Measurements from ENCODE around the gene MYEOV. TPM values are rescaled to one million over a fixed set of nuclear protein-coding genes. Genes with fewer than 3 reads are reported as not detected.

The MYEOV gene
- total and polyA plus RNA-seq, 2 donors (not counting 1 experiment from before 2014, with no cell fraction given), result 0.72 TPM; not detected in 1

DNA sequence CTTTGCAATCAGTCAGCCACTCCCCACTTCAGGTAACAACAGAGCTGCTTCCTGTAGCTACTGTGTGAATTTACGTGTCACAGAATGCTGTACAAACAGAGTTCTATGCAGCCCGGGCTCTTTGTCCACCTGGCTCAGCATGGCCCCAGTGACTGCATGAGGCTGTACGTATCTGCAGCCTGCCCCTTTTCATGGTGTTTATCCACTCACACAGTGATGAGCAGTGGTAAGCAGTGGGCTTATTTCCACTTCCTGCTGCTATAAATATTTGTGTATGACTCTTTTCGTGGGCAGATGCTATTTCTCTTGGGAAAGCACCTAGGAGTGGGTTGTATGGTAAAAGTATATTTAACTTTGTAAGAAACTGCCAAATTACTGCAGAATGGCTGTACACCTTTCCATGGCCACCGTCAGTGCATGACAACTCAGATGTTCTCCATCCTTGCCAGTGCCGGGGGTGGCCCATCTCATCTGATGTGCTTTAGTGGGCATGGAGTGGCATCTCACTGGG lies 43.3 kb downstream of the MYEOV start:
- peak; percentile 43 for DNase-seq
- intact Hi-C loops (cut with micrococcal nuclease), result no loop called here
- peak overlapping the region; percentile 9 for H3K9ac ChIP-seq (ENCODE audit: low read length)
- peak; percentile 74 for ATAC-seq (ENCODE audit: low read depth)
- Mint-ChIP-seq H3K27me3 (no peaks in the 10 kb centered on the region), H3K4me3 (peak overlapping the region; percentile 23), H3K4me1 (peaks cover 18% of the 10 kb centered on the region), H3K9me3 (ENCODE audit: insufficient read depth) (no peaks in the 10 kb centered on the region), H3K27ac (no peak overlapping the region)
- no peaks in the 10 kb centered on the region for H3K27me3 ChIP-seq (replicated peaks in 1 of 4; ENCODE audit: control extremely low read depth in 1 of 4, control insufficient read depth in 3 of 4, insufficient read depth in 4 of 4, low read length in 3 of 4)
- H3K27ac ChIP-seq (ENCODE audit: low read length in 2 of 2), result peak overlapping the region in 1 of 2 donors; percentile 5
- TF ChIP-seq, protein P1, sequence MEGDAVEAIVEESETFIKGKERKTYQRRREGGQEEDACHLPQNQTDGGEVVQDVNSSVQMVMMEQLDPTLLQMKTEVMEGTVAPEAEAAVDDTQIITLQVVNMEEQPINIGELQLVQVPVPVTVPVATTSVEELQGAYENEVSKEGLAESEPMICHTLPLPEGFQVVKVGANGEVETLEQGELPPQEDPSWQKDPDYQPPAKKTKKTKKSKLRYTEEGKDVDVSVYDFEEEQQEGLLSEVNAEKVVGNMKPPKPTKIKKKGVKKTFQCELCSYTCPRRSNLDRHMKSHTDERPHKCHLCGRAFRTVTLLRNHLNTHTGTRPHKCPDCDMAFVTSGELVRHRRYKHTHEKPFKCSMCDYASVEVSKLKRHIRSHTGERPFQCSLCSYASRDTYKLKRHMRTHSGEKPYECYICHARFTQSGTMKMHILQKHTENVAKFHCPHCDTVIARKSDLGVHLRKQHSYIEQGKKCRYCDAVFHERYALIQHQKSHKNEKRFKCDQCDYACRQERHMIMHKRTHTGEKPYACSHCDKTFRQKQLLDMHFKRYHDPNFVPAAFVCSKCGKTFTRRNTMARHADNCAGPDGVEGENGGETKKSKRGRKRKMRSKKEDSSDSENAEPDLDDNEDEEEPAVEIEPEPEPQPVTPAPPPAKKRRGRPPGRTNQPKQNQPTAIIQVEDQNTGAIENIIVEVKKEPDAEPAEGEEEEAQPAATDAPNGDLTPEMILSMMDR (IDR thresholded peaks at IDR 0.05), result no peak
- no peak for TF ChIP-seq EZH2 (IDR thresholded peaks at IDR 0.05; ENCODE audit: borderline replicate concordance, insufficient read depth, low read depth, low read length, poor library complexity, severe bottlenecking)
- H3K36me3 ChIP-seq (replicated peaks in 1 of 2; ENCODE audit: control extremely low read depth in 1 of 2, control insufficient read depth in 1 of 2, extremely low read depth in 1 of 2, insufficient read depth in 2 of 2, low read length in 1 of 2), result no peaks in the 10 kb centered on the region
- WGBS (ENCODE audit: insufficient coverage), result 0% methylated on average over 5 of the region's 6 CpGs
- peak overlapping the region; percentile 57 for H3K4me2 ChIP-seq (replicated peaks; ENCODE audit: low read depth, low read length, poor library complexity, severe bottlenecking)
- peaks cover 0 to 18% (median 0%) of the 10 kb centered on the region in 3 donors for H3K9me3 ChIP-seq (ENCODE audit: control extremely low read depth in 1 of 3, control insufficient read depth in 2 of 3, insufficient read depth in 1 of 3, low read length in 2 of 3)
- no peak overlapping the region for H3K4me3 ChIP-seq (ENCODE audit: control extremely low read depth in 1 of 5, extremely low read depth in 1 of 5, insufficient read depth in 1 of 5, low read depth in 2 of 5, low read length in 4 of 5)
- peak overlapping the region; percentile 56 for H2AFZ ChIP-seq (ENCODE audit: insufficient read depth, low read depth, low read length, poor library complexity, severe bottlenecking)
- H4K20me1 ChIP-seq (ENCODE audit: control insufficient read depth, insufficient read depth, low read length, poor library complexity, severe bottlenecking), result no peaks in the 10 kb centered on the region
- ChIA-PET POLR2A (no interaction called here), CTCF (no interaction called here)
- no peaks in the 10 kb centered on the region for H3K79me2 ChIP-seq (ENCODE audit: control insufficient read depth, insufficient read depth, low read length)
- H3K4me1 ChIP-seq (ENCODE audit: control insufficient read depth in 2 of 2, insufficient read depth in 2 of 2, low read length in 2 of 2), result peaks cover 12 to 14% of the 10 kb centered on the region in 2 donors

DNA sequence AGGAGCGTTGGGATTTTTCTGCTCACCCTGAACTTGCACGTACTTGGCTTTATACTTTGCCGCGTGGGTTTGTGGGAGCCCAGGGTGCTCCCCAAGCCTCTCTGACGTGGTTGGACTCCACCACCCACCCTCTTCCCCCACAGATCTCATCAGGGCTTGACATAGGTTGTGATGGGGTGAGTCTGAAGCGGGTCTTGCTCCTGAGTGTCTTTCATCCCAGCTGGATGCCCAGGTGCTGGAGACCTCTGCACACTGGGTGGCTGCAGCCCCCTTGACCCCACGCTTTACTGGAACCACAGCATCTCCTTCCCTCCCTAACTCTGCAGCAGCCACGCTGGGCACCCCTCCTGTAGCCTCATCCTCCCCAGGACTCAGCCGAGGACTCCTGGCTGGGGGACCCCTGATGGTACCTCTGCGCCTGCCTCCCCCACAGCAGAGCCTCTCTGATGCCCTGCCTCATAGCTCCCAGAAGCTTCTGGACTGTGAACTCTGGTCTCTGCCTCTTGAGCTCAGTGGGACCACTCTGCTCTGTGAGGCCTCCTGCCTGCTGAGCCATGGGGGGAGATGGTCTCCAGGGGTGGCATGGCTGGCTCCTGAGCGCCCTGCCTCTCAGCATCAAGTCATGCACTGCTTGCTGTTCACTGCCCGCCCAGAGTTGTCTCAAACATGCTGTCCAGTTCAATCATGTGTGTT lies 45.2 kb downstream of the MYEOV start:
- POLR2A ChIA-PET, result no interaction called here

More for the DNA sequence above, 45.2 kb downstream of the MYEOV start:
- no peak overlapping the region for H2AFZ ChIP-seq (ENCODE audit: insufficient read depth, low read depth, low read length, poor library complexity, severe bottlenecking)
- no peak overlapping the region for H3K27ac ChIP-seq (ENCODE audit: low read length in 2 of 2)
- CTCF ChIA-PET, result no interaction called here
- Mint-ChIP-seq H3K9me3 (ENCODE audit: insufficient read depth) (peaks cover under 1% of the 10 kb centered on the region), H3K27me3 (no peaks in the 10 kb centered on the region), H3K4me3 (no peak overlapping the region), H3K27ac (no peak overlapping the region), H3K4me1 (peaks cover 18% of the 10 kb centered on the region)
- ATAC-seq (ENCODE audit: low read depth) (no peak), DNase-seq (no peak)
- intact Hi-C loops (cut with micrococcal nuclease), result no loop called here
- TF ChIP-seq, protein P1 (IDR thresholded peaks at IDR 0.05), result no peak
- no peak for TF ChIP-seq EZH2 (IDR thresholded peaks at IDR 0.05; ENCODE audit: borderline replicate concordance, insufficient read depth, low read depth, low read length, poor library complexity, severe bottlenecking)
- H3K27me3 ChIP-seq (replicated peaks in 1 of 4; ENCODE audit: control extremely low read depth in 1 of 4, control insufficient read depth in 3 of 4, insufficient read depth in 4 of 4, low read length in 3 of 4), result peaks cover 0 to 3% (median 0%) of the 10 kb centered on the region in 4 experiments
- H3K79me2 ChIP-seq (ENCODE audit: control insufficient read depth, insufficient read depth, low read length), result no peaks in the 10 kb centered on the region
- H3K9ac ChIP-seq (ENCODE audit: low read length), result no peak overlapping the region
- no peak overlapping the region for H3K4me2 ChIP-seq (replicated peaks; ENCODE audit: low read depth, low read length, poor library complexity, severe bottlenecking)
- no peaks in the 10 kb centered on the region for H4K20me1 ChIP-seq (ENCODE audit: control insufficient read depth, insufficient read depth, low read length, poor library complexity, severe bottlenecking)
- 98% methylated on average over 7 of the region's 12 CpGs for WGBS (ENCODE audit: insufficient coverage)
- no peak overlapping the region for H3K4me3 ChIP-seq (ENCODE audit: control extremely low read depth in 1 of 5, extremely low read depth in 1 of 5, insufficient read depth in 1 of 5, low read depth in 2 of 5, low read length in 4 of 5)
- H3K4me1 ChIP-seq (ENCODE audit: control insufficient read depth in 2 of 2, insufficient read depth in 2 of 2, low read length in 2 of 2), result peaks cover 12 to 14% of the 10 kb centered on the region in 2 donors
- peaks cover 0 to 18% (median 0%) of the 10 kb centered on the region in 3 donors for H3K9me3 ChIP-seq (ENCODE audit: control extremely low read depth in 1 of 3, control insufficient read depth in 2 of 3, insufficient read depth in 1 of 3, low read length in 2 of 3)
- no peaks in the 10 kb centered on the region for H3K36me3 ChIP-seq (replicated peaks in 1 of 2; ENCODE audit: control extremely low read depth in 1 of 2, control insufficient read depth in 1 of 2, extremely low read depth in 1 of 2, insufficient read depth in 2 of 2, low read length in 1 of 2)
